ENCODE measurements around the gene OTUB1.

- no peak for TF ChIP-seq CTCF (IDR thresholded peaks at IDR 0.05)
- no peak for TF ChIP-seq POLR2A (IDR thresholded peaks at IDR 0.05)
These were observed 33.1 kb downstream of the OTUB1 start for GRCh38 chr11:64019106-64020037.

Data from right lobe of liver (tissue), 4 donors.